NT2/D1 (cell line): ENCODE measurements around the gene MTG1.
"Not testable (repeated sequence)": the region's sequence is repeated elsewhere in the genome, so short reads cannot be mapped to it uniquely, and the experiment has no call there.

Experiments
- YY1 ChIP-seq: IDR thresholded peaks from 2 replicates; pipeline ENCODE4 v1.6.1; 2011; ENCODE audit not compliant: insufficient read length, insufficient read depth
- ZNF274 ChIP-seq: IDR thresholded peaks from 2 replicates; pipeline ENCODE4 v1.6.1; 2011; ENCODE audit warnings: mild to moderate bottlenecking, low read depth, low read length

DNA sequence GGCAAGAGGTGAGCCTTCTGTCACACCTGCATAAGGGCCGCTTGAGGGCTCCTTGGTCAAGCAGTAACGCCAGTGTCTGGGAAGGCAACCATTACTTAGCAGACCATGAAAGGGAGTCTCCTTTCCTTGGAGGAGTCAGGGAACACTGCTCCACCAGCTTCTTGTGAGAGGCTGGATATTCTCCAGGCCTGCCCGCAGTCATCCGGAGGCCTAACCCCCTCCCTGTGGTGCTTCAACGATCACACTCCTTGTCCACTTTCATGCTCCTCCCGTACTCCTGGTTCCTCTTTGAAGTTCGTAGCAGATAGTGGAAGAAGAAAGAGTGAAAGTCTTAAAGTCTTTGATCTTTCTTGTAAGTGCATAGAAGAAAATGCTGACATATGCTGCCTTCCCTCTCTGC lies 26.5 kb upstream of the MTG1 start:
- not testable (repeated sequence) for TF ChIP-seq ZNF274, YY1
